T-helper 1 cell treated with Interleukin-12 subunit alpha and Interleukin-12 subunit beta and Interleukin-4 antibody, amounts not matched to agents 30 ng/mL and 1 ng/mL, for 36 hours (primary cell): ENCODE results near the gene PTX4. TPM values are rescaled to one million over a fixed set of nuclear protein-coding genes. Genes with fewer than 3 reads are reported as not detected.

Experiments
- intact Hi-C: fragments of 100-400 bp; cut with micrococcal nuclease; formaldehyde crosslinking; loops from one replicate; pipeline ENCODE4 v1.15.1; 2024
- total RNA-seq: library from RNA; stranded (reverse); gene quantifications from 2 replicates; pipeline ENCODE4 v1.2.3, GENCODE V29; 2022

Gene PTX4, protein sequence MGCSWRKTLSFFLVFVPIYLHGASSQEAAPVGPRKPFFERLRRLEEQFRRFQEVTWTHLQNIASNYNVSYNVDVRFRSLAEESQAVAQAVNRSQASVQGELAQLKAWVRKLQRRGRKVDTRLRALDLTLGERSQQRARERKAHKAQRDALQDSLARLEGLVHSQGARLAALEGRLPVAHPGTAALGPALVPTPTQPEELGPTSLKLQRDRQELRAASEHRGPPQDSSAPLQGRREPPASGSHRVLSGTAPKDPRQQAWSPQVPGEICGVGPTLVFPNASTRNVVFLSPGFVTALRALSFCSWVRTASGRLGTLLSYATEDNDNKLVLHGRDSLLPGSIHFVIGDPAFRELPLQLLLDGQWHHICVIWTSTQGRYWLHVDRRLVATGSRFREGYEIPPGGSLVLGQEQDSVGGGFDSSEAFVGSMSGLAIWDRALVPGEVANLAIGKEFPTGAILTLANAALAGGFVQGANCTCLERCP
- total RNA-seq = not detected in 2 replicates

DNA sequence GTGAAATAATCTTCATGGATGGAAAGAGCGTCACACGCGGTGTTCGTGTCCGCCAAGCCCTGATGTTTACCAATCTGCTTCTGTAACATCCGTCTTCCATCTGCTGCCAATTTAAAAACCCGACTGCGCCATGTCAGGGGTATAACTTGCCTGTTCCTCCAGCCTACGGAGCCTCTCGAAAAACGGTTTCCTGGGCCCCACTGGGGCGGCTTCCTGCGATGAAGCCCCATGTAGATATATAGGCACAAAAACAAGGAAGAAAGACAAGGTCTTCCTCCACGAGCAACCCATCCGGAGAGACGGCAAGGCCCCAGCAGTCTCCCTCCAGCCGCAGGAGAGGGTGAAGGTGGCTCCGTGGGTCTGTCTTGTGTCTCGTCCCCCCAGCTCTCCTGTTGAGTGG lies at the start of gene PTX4:
Gene PTX4, minus strand, starts transcription at position 326 of the 400 bp plus-strand sequence. Its CDS starts 35 bp downstream, at position 291.
- intact Hi-C loops = no loop called here

DNA sequence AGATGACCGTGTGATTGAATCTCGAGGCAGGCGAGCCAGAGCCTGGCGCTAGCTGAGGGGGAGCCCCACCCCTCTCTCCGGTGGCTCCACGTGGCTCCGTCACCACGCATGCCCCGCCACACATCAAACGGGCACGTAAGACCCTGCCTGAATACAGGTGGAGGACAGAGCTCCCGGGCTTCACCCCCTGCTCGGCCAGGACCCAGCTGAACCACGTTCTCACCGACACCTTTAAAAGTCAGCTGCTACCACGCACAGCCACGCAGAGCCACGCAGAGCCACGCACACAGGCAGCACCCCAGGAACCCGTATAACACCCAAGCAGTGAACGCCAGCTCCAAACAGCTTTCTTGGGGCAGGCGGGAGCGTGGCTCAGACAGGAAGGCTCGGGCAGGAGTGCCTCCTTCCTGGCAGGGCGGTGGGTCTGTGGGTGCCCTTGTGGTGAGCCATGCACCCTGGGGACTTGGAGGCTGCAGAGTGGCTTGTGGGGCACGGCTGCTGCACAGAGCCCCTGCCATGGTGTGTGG lies 49.1 kb upstream of the PTX4 start:
- intact Hi-C loops = loop anchor here (10.0 kb wide), 2 partner anchors 233 to 237 kb away; partner anchors contain the start of genes EME2, MRPS34, NME3 and UBE2I

DNA sequence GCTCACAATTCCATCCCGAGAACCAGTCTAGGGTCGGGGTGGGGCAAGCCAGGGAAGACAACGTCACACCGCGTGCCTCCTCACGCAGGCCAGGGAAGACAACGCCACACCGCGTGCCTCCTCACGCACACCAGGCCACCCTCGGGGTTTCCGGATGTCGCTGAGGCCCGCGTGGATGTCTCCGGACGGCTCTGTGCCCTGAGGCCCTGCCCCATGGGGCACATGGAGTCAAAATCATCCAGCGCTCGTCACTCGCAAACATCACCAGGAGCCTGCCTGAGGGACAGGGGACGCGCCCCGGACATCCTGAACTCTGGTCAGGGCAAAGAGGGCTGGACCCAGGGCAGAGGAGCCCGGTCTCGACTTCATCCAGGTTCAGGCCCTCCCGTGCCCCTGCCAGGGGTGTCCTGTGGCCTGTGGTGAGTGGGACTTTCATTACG lies 48.4 kb upstream of the PTX4 start:
- intact Hi-C loops = loop anchor here (10.0 kb wide), 2 partner anchors 232 to 238 kb away; partner anchors contain the start of genes EME2, MRPS34, NME3 and UBE2I

DNA sequence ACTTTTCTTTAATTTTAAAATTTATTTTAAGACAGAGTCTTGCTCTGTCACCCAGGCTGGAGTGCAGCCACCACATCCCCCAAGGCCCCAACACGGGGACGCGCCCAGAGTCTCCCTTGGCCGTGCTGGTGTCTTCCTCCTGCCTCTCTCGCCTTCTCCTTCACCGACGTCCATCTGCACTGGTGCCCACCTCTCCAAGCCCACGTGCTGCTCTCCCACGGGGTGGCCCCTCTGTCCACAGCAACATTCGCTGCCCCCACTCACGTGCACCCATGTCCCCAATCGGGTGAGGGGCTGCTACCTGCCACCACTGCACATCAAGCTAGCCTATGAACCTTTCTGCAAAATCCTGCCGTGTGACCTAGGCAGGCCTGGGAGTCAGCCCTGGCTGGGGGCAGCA lies 47.9 kb upstream of the PTX4 start:
- intact Hi-C loops = loop anchor here (10.0 kb wide), 2 partner anchors 232 to 238 kb away; partner anchors contain the start of genes EME2, MRPS34, NME3 and UBE2I

DNA sequence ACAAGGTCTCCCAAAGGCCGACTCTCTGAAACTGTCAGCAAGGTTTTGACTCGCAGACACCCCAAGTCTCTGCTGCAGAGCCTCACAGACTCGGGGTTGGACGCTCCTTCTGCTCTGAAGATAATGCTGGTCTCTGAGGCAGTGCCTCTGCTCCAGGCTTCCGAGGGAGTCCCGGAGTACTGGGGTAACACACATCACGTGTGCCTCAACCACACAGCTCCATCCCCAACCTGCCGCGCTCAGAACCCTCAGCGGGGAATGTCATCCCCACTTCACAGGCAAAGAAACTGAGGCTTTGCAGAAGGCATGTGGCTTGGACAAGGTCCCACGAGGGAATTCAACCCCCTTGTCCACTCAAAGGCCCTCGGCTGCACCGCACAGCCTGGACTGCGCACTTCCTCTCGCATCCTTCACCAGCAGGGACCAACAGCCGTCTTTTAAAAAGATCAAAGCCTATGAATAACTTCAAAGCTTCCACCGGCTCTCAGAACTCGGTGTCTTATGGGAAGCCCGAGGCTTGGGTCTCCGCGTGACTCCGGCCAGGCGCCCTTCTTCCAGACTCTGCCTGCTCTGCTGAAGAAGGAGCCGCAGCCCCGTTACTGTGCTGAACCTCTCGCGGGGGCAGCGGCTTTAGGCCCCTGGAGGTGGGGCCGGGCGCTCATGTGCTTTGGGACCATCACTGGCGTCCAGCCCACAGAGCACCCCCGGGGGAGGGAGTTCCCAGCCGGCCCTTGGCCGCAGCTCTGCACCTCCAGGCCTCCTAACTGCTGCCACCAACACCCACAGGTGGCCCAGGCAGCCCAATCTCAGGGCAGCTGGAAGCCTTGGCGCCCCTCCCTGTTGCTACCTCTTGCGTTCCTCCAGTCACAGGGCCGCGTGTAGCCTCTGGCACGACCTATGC lies 46.9 kb upstream of the PTX4 start:
- intact Hi-C loops = loop anchor here (1.0 to 10.0 kb wide), 4 partner anchors 8 to 239 kb away; partner anchors contain the start of genes EME2, MRPS34, NME3 and TELO2

DNA sequence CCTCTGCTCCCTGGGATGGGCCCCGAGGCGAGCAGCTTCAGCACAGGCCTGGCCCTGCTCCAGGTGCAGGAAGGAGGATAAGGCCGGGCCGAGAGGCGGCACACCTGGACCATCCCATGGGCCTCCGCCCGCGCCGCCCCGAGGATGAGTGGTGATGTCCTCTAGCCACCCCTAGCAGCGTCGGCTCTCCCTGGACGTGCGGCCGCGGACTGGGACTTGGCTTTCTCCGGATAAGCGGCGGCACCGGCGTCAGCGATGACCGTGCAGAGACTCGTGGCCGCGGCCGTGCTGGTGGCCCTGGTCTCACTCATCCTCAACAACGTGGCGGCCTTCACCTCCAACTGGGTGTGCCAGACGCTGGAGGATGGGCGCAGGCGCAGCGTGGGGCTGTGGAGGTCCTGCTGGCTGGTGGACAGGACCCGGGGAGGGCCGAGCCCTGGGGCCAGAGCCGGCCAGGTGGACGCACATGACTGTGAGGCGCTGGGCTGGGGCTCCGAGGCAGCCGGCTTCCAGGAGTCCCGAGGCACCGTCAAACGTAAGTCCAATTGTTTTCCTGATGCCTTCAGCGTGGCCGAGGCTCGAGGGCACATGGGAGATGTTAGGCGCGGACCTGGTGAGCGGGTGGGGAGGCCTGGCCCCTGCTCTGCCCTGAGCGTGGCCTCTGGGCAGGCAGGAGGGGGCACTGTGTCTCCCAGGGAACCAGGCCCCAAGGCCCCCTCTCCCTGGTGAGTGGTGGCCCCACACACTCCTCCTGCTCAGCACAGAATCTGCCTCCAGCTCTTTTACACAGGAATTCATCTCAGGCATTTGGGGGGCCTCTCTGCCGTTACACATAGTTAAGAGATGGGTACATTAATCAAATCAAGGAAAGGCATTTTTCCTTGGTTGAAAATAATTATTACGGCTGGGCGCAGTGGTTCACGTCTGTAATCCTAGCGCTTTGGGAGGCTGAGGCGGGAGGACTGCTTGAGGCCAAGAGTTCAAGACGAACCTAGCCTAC lies 45.6 kb upstream of the PTX4 start:
- intact Hi-C loops = loop anchor here (1.0 to 10.0 kb wide), 6 partner anchors 9 to 240 kb away; partner anchors contain the start of genes CLCN7, EME2, MRPS34 and NME3

DNA sequence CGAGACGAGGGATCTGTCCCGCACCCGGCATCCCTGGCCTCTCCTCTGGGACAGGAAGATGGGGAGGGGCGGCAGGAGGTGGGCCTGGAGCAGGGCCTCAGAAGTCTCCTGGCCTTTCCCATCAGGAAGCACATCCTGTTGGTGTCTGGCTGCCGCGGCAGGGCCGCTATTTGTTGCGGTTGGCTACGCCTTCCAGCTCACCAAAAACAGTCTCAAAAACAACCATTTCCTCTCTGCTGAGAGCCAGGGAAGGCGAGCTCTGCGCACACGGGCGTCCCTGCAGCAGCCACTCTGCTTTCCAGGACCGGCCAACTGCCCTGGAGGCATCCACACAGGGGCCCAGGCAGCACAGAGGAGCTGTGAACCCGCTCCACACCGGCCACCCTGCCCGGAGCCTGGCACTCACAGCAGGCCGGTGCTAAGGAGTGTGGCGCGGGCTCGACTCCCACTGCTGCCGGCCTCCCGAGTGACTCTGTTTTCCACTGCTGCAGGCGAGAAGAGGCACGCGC lies 44.8 kb upstream of the PTX4 start, which contains the start of gene TMEM204:
Gene TMEM204, plus strand, starts transcription at position 224 of the 509 bp plus-strand sequence. CDS start 610 bp downstream, outside the sequence.
- intact Hi-C loops = loop anchor here (1.0 to 10.0 kb wide), 5 partner anchors 56 to 241 kb away; partner anchors contain the start of genes CLCN7, CRAMP1, EME2 and IFT140

DNA sequence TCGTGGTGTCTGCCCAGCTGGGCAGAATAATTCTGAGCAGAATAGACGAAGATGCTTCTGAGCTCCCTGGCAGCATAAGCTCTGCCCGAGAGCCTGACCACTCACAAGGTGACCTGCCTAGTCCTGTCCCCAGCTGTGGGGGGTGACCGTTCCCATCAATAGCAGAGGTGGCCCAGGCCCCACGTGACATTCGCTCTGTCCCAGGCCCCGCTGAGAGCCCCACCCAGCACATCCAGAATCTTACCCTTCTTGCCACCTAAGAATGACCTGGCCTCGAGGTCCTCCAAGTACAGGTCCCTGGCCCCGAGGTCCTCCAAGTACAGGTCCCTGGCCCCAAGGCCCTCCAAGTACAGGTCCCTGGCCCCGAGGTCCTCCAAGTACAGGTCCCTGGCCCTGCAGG lies 44.0 kb upstream of the PTX4 start:
- intact Hi-C loops = loop anchor here (1.0 to 10.0 kb wide), 5 partner anchors 55 to 242 kb away; partner anchors contain the start of genes CLCN7, CRAMP1, EME2 and IFT140

DNA sequence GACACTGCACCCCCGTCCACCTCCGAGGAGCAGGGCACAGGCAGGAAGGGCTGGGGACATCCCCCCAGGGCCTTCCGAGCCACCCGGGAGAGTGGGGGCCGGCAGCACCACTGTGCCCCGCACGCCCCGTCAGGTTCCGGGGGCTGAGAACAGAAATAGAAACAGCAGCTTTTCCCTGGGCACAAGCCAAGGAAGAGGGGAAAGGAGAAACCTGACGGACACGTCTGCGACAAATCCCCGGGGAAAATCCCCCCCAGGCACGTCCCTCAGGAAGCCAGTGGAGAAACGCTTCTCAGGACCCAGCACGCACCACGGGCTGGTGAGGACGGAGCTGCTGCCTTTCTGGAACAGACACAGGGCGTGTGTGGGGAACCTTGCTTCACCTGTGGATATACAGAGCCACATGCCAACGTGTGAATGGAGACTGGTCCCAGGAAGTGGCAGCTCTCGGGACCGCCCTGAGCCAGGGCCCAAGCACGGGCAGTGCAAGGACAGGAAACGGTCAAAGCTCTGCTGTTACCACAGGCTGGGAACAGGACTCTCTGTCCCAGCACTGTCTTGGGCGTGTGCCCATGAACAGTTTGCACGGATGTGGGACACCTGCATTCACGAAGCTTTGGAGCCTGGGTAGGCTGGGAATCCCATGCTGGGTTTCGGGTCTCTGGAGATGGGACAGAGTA lies 43.5 kb upstream of the PTX4 start:
- intact Hi-C loops = loop anchor here (5.0 to 10.0 kb wide), 4 partner anchors 55 to 243 kb away; partner anchors contain the start of genes CLCN7, EME2, MRPS34 and NME3

DNA sequence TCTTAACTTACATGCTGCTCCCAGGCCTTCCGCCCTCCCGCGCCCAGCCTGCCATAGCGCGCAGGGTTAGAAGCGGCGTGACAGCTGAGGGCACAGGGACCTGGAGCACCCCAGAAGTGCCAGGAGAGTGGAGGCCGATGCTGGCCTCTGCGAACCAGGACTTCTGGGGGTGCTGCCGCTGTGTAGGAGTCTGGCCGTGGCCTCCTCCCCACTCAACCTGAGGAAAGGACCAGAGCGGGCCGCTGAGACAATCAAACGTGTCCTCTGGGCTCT lies 42.8 kb upstream of the PTX4 start:
- intact Hi-C loops = loop anchor here (5.0 to 10.0 kb wide), 4 partner anchors 54 to 243 kb away; partner anchors contain the start of genes CLCN7, EME2, MRPS34 and NME3

DNA sequence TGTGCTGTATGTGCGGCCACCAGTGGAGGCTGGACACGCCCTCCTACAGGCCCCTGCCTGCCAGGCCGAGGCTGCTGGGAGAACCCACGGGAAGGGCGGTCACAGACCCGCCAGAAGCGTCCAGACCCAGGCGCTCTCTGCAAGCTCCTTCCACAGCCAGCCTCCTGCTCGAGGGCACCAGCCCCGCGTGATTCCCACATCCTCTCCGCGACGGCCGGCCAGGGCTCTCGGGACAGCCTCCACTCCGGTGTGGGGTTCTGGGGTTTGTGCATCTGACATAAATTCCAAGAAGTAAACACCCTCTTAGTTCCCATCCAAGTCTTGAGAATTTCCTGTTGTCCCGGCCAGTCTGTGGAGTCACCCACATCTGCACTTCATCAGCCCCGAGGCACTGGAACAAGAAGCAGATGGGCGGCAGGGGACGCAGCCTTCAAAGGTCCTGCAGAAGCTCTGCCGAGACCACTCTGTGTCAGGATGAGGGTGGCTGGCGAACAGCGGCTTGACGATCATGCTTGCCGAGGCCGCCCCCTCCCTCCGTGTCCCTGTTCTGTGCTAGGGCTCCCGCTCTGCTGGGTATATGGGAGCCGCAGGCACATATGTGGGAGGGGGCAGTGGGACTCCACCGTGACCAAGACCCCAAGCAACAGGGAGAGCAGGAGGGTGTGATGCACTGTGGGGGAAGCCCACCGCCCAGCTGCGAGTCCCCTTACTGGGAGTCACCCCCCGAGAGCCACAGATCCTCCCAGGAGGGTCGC lies 42.3 kb upstream of the PTX4 start:
- intact Hi-C loops = loop anchor here (5.0 to 10.0 kb wide), 4 partner anchors 54 to 244 kb away; partner anchors contain the start of genes CLCN7, EME2, MRPS34 and NME3

DNA sequence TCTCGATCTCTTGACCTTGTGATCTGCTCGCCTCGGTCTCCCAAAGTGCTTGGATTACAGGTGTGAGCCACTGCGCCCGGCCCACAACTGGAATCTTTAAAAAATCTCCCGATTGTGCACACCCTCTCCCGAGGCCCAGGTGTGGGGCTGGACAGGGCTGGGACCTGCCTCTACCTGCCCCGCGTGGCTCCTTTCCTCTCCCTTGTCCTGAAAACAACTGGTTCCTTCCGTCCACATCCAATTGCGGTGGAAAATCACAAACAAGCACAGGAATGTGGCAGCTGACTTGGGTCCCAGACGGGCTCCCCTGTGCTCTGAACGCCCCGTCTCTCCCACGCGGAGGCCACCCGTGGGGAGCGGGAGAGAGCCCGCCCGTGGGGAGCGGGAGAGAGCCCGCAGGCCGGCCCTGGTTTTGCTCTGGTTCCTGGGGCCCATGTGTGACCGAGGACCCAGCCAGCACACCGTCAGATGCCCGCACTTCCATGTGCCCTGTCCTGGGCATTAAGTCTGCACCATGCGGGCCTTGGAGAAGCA lies 41.7 kb upstream of the PTX4 start:
- intact Hi-C loops = loop anchor here (5.0 to 10.0 kb wide), 4 partner anchors 53 to 244 kb away; partner anchors contain the start of genes CLCN7, EME2, MRPS34 and NME3

DNA sequence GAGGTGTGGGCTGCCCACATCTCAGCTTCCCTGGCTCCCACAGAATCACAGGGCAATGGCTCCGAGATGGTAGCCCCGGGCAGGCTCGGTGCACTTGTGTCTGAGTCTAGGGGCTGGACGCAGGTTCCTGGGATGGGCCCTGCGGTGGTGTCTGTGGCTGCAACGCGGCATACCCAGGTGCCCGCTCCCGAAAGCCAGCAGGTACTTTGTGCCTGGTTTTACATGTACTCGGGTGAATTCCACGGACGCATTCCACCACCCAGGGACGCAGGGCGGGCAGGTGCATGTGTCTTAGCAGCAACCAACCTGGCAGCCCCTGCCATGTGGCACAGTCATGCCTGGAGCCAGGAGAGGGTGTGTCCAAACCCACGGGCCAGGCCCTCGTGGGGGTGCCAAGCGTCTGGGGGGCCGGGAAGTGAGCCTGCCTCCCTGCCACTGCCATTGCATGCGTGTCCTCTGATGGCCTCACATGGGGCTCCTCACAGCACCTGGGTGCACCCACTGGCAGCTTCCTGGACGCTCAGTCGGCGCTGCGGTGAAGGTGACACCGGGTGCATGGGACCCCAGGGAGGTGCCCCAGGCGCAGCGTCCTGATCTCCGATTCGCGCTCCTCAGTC lies 40.3 kb upstream of the PTX4 start:
- intact Hi-C loops = no loop called here

DNA sequence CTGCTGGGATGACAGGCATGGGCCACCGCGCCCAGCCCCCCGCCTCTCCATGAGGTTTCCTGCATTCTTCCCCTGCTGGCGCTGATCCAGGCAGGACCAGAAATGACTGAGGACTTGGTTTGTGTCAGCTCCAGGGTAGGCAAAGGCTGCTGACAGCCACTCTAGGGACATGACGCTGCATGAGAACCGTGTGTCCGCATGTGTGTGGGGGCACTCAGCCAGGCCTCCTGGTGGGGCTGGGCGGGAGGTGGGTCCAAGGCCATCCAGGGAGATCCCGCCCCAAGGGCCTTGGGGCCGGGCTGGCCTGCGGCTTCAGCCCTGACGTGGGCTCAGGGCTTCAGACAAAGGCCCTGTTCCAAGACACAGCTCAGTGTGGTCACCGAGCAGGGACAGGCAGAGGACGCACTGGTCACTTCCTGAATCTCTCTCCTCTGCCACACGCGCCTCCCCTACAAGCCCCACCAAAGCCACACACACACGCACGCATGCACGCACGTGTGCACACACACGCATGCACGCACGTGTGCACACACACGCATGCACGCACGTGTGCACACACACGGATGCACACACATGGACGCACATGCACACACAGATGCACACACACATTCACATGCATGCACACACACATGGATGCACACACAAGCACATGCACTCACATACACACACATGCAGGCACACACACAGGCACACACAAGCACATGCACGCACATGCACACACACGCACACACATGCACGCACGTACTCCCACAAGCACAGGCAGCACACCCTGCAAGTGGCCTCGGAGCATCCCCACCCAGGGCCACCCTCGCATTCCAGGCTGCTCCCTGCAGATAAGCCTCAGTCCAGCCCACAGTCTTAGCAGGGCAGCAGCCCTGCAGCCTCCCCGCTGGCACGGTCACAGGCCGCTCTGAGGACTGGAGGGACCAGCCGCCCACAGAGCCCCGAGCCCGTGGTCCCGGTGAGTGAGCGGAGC lies 39.4 kb upstream of the PTX4 start:
- intact Hi-C loops = no loop called here

DNA sequence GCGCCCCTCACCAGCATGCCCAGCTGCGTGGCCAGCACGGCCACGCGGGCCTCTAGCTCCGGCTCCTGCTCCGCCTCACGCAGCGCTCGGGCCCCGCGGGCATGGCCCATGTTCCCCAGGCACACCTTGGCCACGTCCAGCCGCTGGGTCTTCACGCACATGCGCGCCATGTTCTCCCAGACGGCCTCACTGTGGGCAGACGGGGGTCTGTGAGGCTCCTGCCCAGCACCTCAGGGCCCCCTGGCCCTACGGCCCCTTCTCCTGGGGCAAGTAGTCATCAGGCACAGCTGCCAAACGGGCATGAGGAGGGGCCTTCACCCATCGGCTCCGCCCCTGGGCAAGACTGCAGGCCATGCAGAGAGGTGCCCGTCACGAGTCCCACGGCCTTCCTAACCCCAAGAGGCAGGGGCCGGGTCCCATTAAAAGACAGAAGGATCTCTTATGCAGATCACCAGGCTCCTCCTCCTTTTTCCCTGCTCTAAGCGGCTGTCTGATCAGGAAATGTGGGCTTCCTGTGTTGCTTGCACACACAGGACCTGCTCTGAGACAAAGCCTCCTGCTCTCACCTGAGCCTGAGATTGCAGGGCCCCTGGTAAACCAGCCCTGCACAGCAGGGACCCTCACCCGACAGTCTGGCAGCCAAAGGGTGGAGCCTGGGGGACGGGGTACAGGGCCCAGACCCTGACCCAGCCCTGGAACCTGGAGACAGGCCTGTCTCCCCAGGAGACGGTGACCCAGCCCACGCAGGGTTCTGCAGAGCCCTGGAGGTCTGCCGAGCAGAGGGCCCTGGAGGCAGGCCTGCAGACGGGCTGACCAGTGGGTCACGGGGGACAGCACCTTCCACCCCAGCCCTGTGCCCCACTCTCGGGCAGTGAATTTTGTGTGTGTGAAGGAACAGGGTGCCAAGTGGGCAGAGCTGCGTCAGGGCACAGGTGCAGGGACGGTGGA lies 38.1 kb upstream of the PTX4 start:
- intact Hi-C loops = no loop called here
